Mesothelial cell of epicardium (in vitro differentiated cells): Measurements from ENCODE around the gene LRRC43. TPM values are rescaled to one million over a fixed set of nuclear protein-coding genes. Genes with fewer than 3 reads are reported as not detected.

ENCODE experiments used
- DNase-seq, 2 experiments: peaks; one replicate each; pipeline ENCODE4 v3.0.0; 2021; ENCODE audit warnings: low spot score in 2 of 2; ENCODE audit not compliant: unreplicated experiment in 2 of 2
- H3K27ac Mint-ChIP-seq: 2 replicates; pipeline ENCODE4 v1.8.0; 2021; ENCODE audit warnings: mixed read lengths
- H3K27me3 Mint-ChIP-seq: 2 replicates; pipeline ENCODE4 v1.8.0; 2021; ENCODE audit warnings: low read depth, mixed read lengths
- H3K36me3 Mint-ChIP-seq: 2 replicates; pipeline ENCODE4 v1.8.0; 2021; ENCODE audit warnings: mixed read lengths
- H3K4me1 Mint-ChIP-seq: 2 replicates; pipeline ENCODE4 v1.8.0; 2021; ENCODE audit warnings: mixed read lengths
- H3K4me3 Mint-ChIP-seq: 2 replicates; pipeline ENCODE4 v1.8.0; 2021; ENCODE audit warnings: mild to moderate bottlenecking, moderate library complexity, mixed read lengths
- H3K9me3 Mint-ChIP-seq: 2 replicates; pipeline ENCODE4 v1.8.0; 2021; ENCODE audit warnings: mixed read lengths
- CTCF ChIP-seq: fragments of 200-600 bp; sonication (generic); IDR thresholded peaks from one replicate; pipeline ENCODE4 v1.5.0; 2021; ENCODE audit warnings: antibody characterized with exemption; ENCODE audit not compliant: unreplicated experiment
- total RNA-seq: library from RNA; stranded (reverse); gene quantifications from 3 replicates; pipeline ENCODE4 v1.2.1, GENCODE V29; 2021

Gene LRRC43
- total RNA-seq, 1 donor from 2014 or later = 3.9 TPM

DNA sequence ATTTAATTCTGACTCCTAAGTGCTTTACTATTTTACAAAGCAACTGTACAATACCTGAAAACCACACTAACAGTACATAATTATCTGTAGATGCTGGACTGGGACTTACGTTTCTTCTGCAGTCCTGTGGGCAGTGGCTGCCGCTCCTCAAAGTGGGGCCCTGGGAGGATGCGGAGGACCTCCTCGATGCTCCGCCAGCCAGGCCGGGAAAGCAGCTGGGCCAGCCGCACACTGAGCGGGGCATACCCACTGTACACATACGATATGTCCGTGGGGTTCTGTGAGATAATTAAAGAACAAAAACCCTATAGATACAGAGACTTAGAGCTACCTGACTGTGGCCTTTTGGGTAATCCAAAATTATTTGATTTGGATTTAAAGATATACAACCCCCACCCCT is 49.8 kb downstream of the LRRC43 start:
- no peak for DNase-seq
- H3K9me3 Mint-ChIP-seq = no peaks in the 10 kb centered on the region
- TF ChIP-seq CTCF = no peak
- peaks cover 26% of the 10 kb centered on the region for H3K36me3 Mint-ChIP-seq
- H3K4me3 Mint-ChIP-seq = no peak overlapping the region
- no peaks in the 10 kb centered on the region for H3K4me1 Mint-ChIP-seq
- H3K27ac Mint-ChIP-seq = no peak overlapping the region
- H3K27me3 Mint-ChIP-seq = no peaks in the 10 kb centered on the region

- no peaks in the 10 kb centered on the region for H3K4me1 Mint-ChIP-seq
- no peaks in the 10 kb centered on the region for H3K9me3 Mint-ChIP-seq
- H3K36me3 Mint-ChIP-seq = peaks cover 32% of the 10 kb centered on the region
- no peak overlapping the region for H3K27ac Mint-ChIP-seq
- TF ChIP-seq CTCF = no peak
- no peak overlapping the region for H3K4me3 Mint-ChIP-seq
- DNase-seq = no peak
- no peaks in the 10 kb centered on the region for H3K27me3 Mint-ChIP-seq
These were observed 52.8 kb downstream of the LRRC43 start for GRCh38 chr12:122235741-122236140.

DNA sequence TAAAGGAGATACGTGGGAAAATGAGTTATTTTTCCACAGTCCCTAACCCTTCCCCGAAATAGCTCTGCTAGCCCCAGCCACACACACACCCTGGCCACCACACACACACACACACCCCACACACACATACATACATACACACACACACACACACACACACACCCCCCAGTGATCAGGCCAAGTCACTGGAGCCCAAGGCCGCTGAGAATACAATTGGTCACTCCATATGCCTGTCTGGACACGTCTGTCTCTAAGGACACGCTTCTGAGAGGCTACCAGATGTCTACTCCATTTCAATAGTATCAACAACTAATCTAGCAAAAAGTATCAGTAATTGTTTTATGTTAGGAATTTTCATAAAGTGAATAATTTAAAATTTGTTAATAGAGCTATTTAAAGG is 55.9 kb downstream of the LRRC43 start:
- Mint-ChIP-seq H3K27ac (no peak overlapping the region), H3K4me1 (no peaks in the 10 kb centered on the region), H3K36me3 (peaks cover 29% of the 10 kb centered on the region), H3K27me3 (no peaks in the 10 kb centered on the region), H3K9me3 (no peaks in the 10 kb centered on the region), H3K4me3 (no peak overlapping the region)
- DNase-seq = no peak
- no peak for TF ChIP-seq CTCF

DNA sequence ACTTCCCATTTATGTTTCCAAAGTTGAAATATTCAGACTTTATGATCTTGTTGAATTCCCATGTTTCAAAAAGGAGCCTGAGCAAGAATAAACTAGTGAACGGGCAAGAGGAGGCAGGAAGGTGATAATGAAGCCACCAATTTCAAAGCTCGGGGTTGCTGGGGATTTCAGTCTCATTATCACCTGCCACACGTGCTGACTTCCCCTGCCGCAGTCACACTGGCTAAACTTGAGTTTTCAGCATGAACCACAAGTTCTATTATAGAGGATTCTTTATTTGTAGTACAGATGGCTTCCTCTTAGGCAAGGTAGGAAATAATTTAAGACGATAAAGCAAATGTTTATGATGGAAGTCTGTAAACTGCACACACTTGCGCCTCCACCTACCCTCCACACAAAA is 61.0 kb downstream of the LRRC43 start:
- H3K4me1 Mint-ChIP-seq = no peaks in the 10 kb centered on the region
- no peak for DNase-seq
- H3K27ac Mint-ChIP-seq = no peak overlapping the region
- H3K36me3 Mint-ChIP-seq = peaks cover 16% of the 10 kb centered on the region
- no peak for TF ChIP-seq CTCF
- no peaks in the 10 kb centered on the region for H3K27me3 Mint-ChIP-seq
- no peaks in the 10 kb centered on the region for H3K9me3 Mint-ChIP-seq
- H3K4me3 Mint-ChIP-seq = no peak overlapping the region

- no peaks in the 10 kb centered on the region for H3K9me3 Mint-ChIP-seq
- peaks cover 16% of the 10 kb centered on the region for H3K36me3 Mint-ChIP-seq
These were observed 61.8 kb downstream of the LRRC43 start for GRCh38 chr12:122244565-122245371.

More at GRCh38 chr12:122244565-122245371, 61.8 kb downstream of the LRRC43 start:
- H3K4me3 Mint-ChIP-seq = no peak overlapping the region
- H3K27ac Mint-ChIP-seq = no peak overlapping the region
- DNase-seq = no peak
- H3K4me1 Mint-ChIP-seq = no peaks in the 10 kb centered on the region
- no peaks in the 10 kb centered on the region for H3K27me3 Mint-ChIP-seq
- no peak for TF ChIP-seq CTCF
